Lung (tissue), 12 donors: ENCODE results near the gene FAM174C. TPM values are rescaled to one million over a fixed set of nuclear protein-coding genes. Genes with fewer than 3 reads are reported as not detected.

Experiments
- ATAC-seq: fragments of 200-7000 bp; cut with Tn5 transposase; one replicate; pipeline ENCODE4 v1.9.1; 2020; ENCODE audit warnings: moderate number of reproducible peaks; ENCODE audit not compliant: insufficient read depth, low FRiP score
- DNase-seq, 3 donors: peaks; one replicate each; pipeline ENCODE4 v3.0.0-alpha.2; 2013 to 2017
- H3K27ac ChIP-seq, 2 donors: one replicate each; pipeline ENCODE4 v1.5.1; 2013; ENCODE audit warnings: mild to moderate bottlenecking in 2 of 2, moderate library complexity in 2 of 2, control low read depth in 1 of 2, inconsistent platforms in 1 of 2, low read depth in 1 of 2, low read length in 1 of 2
- H3K27me3 ChIP-seq, 3 donors: one replicate each; pipeline ENCODE4 v1.5.1; 2013; ENCODE audit warnings: low read length in 2 of 3; ENCODE audit not compliant: control insufficient read depth in 3 of 3, insufficient read depth in 3 of 3
- H3K36me3 ChIP-seq, 4 donors: one replicate each; pipeline ENCODE4 v1.5.1; 2013; ENCODE audit warnings: low read length in 4 of 4, mild to moderate bottlenecking in 1 of 4, moderate library complexity in 1 of 4; ENCODE audit not compliant: control insufficient read depth in 4 of 4, insufficient read depth in 4 of 4
- H3K4me1 ChIP-seq, 5 donors: one replicate each; pipeline ENCODE4 v1.5.1; 2013; ENCODE audit warnings: low read length in 5 of 5, mild to moderate bottlenecking in 2 of 5, moderate library complexity in 1 of 5; ENCODE audit not compliant: control insufficient read depth in 5 of 5, insufficient read depth in 5 of 5
- H3K4me3 ChIP-seq: one replicate; pipeline ENCODE4 v1.5.1; 2013; ENCODE audit warnings: mild to moderate bottlenecking, control low read depth, moderate library complexity
- H3K9ac ChIP-seq, 2 donors: one replicate each; pipeline ENCODE4 v1.5.1; 2013; ENCODE audit warnings: low read length in 2 of 2, control low read depth in 1 of 2; ENCODE audit not compliant: insufficient read depth in 1 of 2
- H3K9me3 ChIP-seq, 4 donors: one replicate each; pipeline ENCODE4 v1.5.1; 2013; ENCODE audit warnings: low read length in 3 of 4, mild to moderate bottlenecking in 1 of 4, moderate library complexity in 1 of 4; ENCODE audit not compliant: control insufficient read depth in 4 of 4, insufficient read depth in 3 of 4
- CTCF ChIP-seq: IDR thresholded peaks from 2 replicates; pipeline ENCODE4 v1.5.1; 2012; ENCODE audit warnings: mild to moderate bottlenecking; ENCODE audit errors: control extremely low read depth, extremely low read depth
- WGBS, 2 donors: extraction: QIAGEN DNeasy Blood & Tissue Kit; methylation state at CpG; one replicate each; pipeline ENCODE4 v1.1.7; 2013; 5-methylcytosine and 5-hydroxymethylcytosine counted together
- polyA plus RNA-seq, 2 donors: library from polyadenylated mRNA; stranded (reverse); fragments of 200-250 nt; gene quantifications; one replicate each; pipeline ENCODE4 v1.2.1, GENCODE V29; 2013
- total RNA-seq, 2 donors: library from RNA; depleted of rRNA in 1 of 2; stranded (reverse); fragments of >200 nt in 1 of 2; gene quantifications; one replicate each; pipeline ENCODE4 v1.2.1, GENCODE V29; 2014 to 2021
- donor health status: control.
- donor health status: control.
- donor health status: Bipolar disorder and iron deficiency.
- donor health status: healthy.
- donor health status: DM: yes; HTN: yes; CAD: no.

Gene FAM174C
- total and polyA plus RNA-seq, 4 donors = 17.5 to 89.3 (median 69.4) TPM

- no peak for TF ChIP-seq CTCF
- Histone ChIP-seq H3K27me3 (peaks cover 0 to 6% (median 0%) of the 10 kb centered on the region in 3 donors), H3K9me3 (no peaks in the 10 kb centered on the region), H3K4me1 (peaks cover 0 to 6% (median 0%) of the 10 kb centered on the region in 5 donors), H3K36me3 (no peaks in the 10 kb centered on the region), H3K4me3 (no peak overlapping the region), H3K27ac (no peak overlapping the region), H3K9ac (no peak overlapping the region)
- ATAC-seq (no peak), DNase-seq (no peak)
- 79 to 90% methylated on average over 8 of the region's 8 CpGs for WGBS, 2 donors
Observed at GRCh38 chr19:1298235-1298634, 22.9 kb downstream of the FAM174C start.

GRCh38 chr19:1299801-1300200 lies 24.5 kb downstream of the FAM174C start:
- H3K27ac ChIP-seq = no peak overlapping the region
- H3K27me3 ChIP-seq = no peaks in the 10 kb centered on the region
- H3K4me3 ChIP-seq = no peak overlapping the region
- ATAC-seq (no peak), DNase-seq (no peak)
- no peaks in the 10 kb centered on the region for H3K36me3 ChIP-seq
- no peak overlapping the region for H3K9ac ChIP-seq
- peaks cover 0 to 6% (median 0%) of the 10 kb centered on the region in 5 donors for H3K4me1 ChIP-seq
- no peaks in the 10 kb centered on the region for H3K9me3 ChIP-seq
- 80 to 81% methylated on average over 30 to 34 of the region's 34 CpGs for WGBS, 2 donors
- no peak for TF ChIP-seq CTCF

- no peak for DNase-seq
- no peak for TF ChIP-seq CTCF
- H3K9me3 ChIP-seq = no peaks in the 10 kb centered on the region
- H3K27me3 ChIP-seq = no peaks in the 10 kb centered on the region
- no peaks in the 10 kb centered on the region for H3K36me3 ChIP-seq
- no peaks in the 10 kb centered on the region for H3K4me1 ChIP-seq
- ATAC-seq = no peak
- H3K9ac ChIP-seq = no peak overlapping the region
- no peak overlapping the region for H3K4me3 ChIP-seq
- 81 to 84% methylated on average over 35 of the region's 35 CpGs for WGBS, 2 donors
- H3K27ac ChIP-seq = no peak overlapping the region
Observed at GRCh38 chr19:1300744-1301490, 25.6 kb downstream of the FAM174C start.
